Uterus (tissue), 2 donors: ENCODE data around the gene SYNJ2.

Source experiments
- POLR2A ChIP-seq, 2 donors: fragments of 450-650 bp; IDR thresholded peaks; one replicate each; pipeline ENCODE4 v1.6.1; 2016; ENCODE audit warnings: antibody characterized with exemption in 2 of 2, mild to moderate bottlenecking in 1 of 2, moderate library complexity in 1 of 2
- TF ChIP-seq, protein P1 (sequence below), 4 experiments: fragments of 200-600 bp in 2 of 4; fragments of 450-650 bp in 2 of 4; sonication (generic) in 2 of 4; IDR thresholded peaks; one replicate each; pipeline ENCODE4 v1.5.1; 2016 to 2019; ENCODE audit warnings: antibody characterized with exemption in 4 of 4, mild to moderate bottlenecking in 2 of 4, moderate library complexity in 1 of 4

DNA sequence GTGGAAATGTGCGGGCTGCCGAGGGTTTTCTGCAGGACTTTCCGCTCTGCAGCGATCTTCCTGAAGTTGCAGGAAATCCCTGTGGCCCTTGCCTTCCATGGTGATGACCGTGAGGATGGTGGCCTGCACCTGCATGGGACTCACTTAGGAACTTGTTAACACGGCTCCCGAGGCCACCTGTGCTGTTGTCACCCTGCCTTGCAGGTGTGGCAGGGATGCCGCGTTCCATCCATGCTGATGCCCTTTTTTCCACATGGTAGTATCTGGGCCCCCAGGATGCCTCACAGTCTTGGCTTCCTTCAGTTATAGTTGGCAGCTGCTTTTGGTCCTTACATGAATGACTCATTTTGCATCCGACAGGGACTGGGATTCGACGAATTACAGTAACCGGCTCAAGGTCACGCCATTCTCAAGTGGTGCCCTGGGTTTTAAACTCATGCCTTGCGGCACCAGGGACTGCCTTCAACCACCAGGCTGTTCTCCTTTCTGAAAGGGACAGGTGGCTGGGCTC is 37.2 kb downstream of the SYNJ2 start:
- TF ChIP-seq, protein P1, sequence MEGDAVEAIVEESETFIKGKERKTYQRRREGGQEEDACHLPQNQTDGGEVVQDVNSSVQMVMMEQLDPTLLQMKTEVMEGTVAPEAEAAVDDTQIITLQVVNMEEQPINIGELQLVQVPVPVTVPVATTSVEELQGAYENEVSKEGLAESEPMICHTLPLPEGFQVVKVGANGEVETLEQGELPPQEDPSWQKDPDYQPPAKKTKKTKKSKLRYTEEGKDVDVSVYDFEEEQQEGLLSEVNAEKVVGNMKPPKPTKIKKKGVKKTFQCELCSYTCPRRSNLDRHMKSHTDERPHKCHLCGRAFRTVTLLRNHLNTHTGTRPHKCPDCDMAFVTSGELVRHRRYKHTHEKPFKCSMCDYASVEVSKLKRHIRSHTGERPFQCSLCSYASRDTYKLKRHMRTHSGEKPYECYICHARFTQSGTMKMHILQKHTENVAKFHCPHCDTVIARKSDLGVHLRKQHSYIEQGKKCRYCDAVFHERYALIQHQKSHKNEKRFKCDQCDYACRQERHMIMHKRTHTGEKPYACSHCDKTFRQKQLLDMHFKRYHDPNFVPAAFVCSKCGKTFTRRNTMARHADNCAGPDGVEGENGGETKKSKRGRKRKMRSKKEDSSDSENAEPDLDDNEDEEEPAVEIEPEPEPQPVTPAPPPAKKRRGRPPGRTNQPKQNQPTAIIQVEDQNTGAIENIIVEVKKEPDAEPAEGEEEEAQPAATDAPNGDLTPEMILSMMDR (IDR thresholded peaks at IDR 0.05), result no peak
- TF ChIP-seq POLR2A (IDR thresholded peaks at IDR 0.05), result no peak
